ENCODE data around the gene FKRP.

- no peak for TF ChIP-seq CTCF (conservative IDR thresholded peaks at IDR 0.05)
- no peak for TF ChIP-seq ZFX (IDR thresholded peaks at IDR 0.05)
Observed at GRCh38 chr19:46718934-46719622, 26.8 kb upstream of the FKRP start.
